ENCODE data around the gene SPACA5. TPM values are rescaled to one million over a fixed set of nuclear protein-coding genes. Genes with fewer than 3 reads are reported as not detected.
"Not testable (repeated sequence)": the region's sequence is repeated elsewhere in the genome, so short reads cannot be mapped to it uniquely, and the experiment has no call there.

Gene SPACA5
- total RNA-seq, 1 experiment from 2014 or later: not detected

- peak within 1 kb of the TSS; percentile 96 for H3K4me3 Mint-ChIP-seq (ENCODE audit: unreplicated experiment)
- Histone ChIP-seq H3K36me3 (ENCODE audit: control insufficient read depth, insufficient read depth, low read length) (no peaks in the 10 kb centered on the region), H3K4me3 (ENCODE audit: low read depth, low read length) (peak within 1 kb of the TSS; percentile 46), H3K27me3 (replicated peaks; ENCODE audit: control insufficient read depth, insufficient read depth, low read length) (no peaks in the 10 kb centered on the region), H3K4me1 (no peaks in the 10 kb centered on the region), H3K9me3 (no peaks in the 10 kb centered on the region)
- TF ChIP-seq CTCF (IDR thresholded peaks at IDR 0.05; ENCODE audit: insufficient read depth in 1 of 2, low read depth in 1 of 2, low read length in 1 of 2, severe bottlenecking in 1 of 2, unreplicated experiment in 1 of 2): no peak
- no TSS peak for BruUV-seq (replicated peaks)
- H3K36me3 Mint-ChIP-seq (ENCODE audit: insufficient read depth, unreplicated experiment): peaks cover 4% of the 10 kb centered on the region
- ChIA-PET CTCF (no interaction called here), POLR2A (no interaction called here)
- no peaks in the 10 kb centered on the region for H3K4me1 Mint-ChIP-seq (ENCODE audit: low read depth, unreplicated experiment)
- no peaks in the 10 kb centered on the region for H3K27me3 Mint-ChIP-seq (ENCODE audit: insufficient read depth, unreplicated experiment)
- no peaks in the 10 kb centered on the region for H3K9me3 Mint-ChIP-seq (ENCODE audit: unreplicated experiment)
- H3K27ac Mint-ChIP-seq (ENCODE audit: unreplicated experiment): peak within 1 kb of the TSS; percentile 86
- intact Hi-C loops (cut with micrococcal nuclease; ENCODE audit: unreplicated experiment): no loop called here
- DNase-seq: peak; percentile 90
Observed at GRCh38 chrX:48003758-48004457, 2.9 kb upstream of the SPACA5 start, which contains the start of gene ZNF182. Gene ZNF182 (minus strand): TSS chrX:48003989. CDS start chrX:48002609, 1,380 bp downstream.

- BruUV-seq (replicated peaks); intact Hi-C loops (cut with micrococcal nuclease; ENCODE audit: unreplicated experiment); H3K27me3 Mint-ChIP-seq (ENCODE audit: insufficient read depth, unreplicated experiment): not testable (repeated sequence)
Observed at GRCh38 chrX:48009445-48009960, 2.7 kb downstream of the SPACA5 start.

GRCh38 chrX:48016583-48017310 is 10.0 kb downstream of the SPACA5 start:
- H3K4me1 Mint-ChIP-seq (ENCODE audit: low read depth, unreplicated experiment); H3K36me3 Mint-ChIP-seq (ENCODE audit: insufficient read depth, unreplicated experiment); H3K27ac Mint-ChIP-seq (ENCODE audit: unreplicated experiment); H3K4me3 Mint-ChIP-seq (ENCODE audit: unreplicated experiment); POLR2A ChIA-PET; H3K4me3 ChIP-seq (ENCODE audit: low read depth, low read length); BruUV-seq (replicated peaks); H3K27me3 Mint-ChIP-seq (ENCODE audit: insufficient read depth, unreplicated experiment); H3K36me3 ChIP-seq (ENCODE audit: control insufficient read depth, insufficient read depth, low read length); H3K27me3 ChIP-seq (replicated peaks; ENCODE audit: control insufficient read depth, insufficient read depth, low read length); H3K4me1 ChIP-seq; intact Hi-C loops (cut with micrococcal nuclease; ENCODE audit: unreplicated experiment); H3K9me3 Mint-ChIP-seq (ENCODE audit: unreplicated experiment); DNase-seq; CTCF ChIA-PET; H3K9me3 ChIP-seq: not testable (repeated sequence)

More at GRCh38 chrX:48009445-48009960, 2.7 kb downstream of the SPACA5 start:
- H3K4me1 Mint-ChIP-seq (ENCODE audit: low read depth, unreplicated experiment); H3K27ac Mint-ChIP-seq (ENCODE audit: unreplicated experiment); POLR2A ChIA-PET; H3K9me3 ChIP-seq; H3K4me1 ChIP-seq; DNase-seq; H3K36me3 Mint-ChIP-seq (ENCODE audit: insufficient read depth, unreplicated experiment); H3K27me3 ChIP-seq (replicated peaks; ENCODE audit: control insufficient read depth, insufficient read depth, low read length); H3K36me3 ChIP-seq (ENCODE audit: control insufficient read depth, insufficient read depth, low read length); CTCF ChIA-PET; H3K9me3 Mint-ChIP-seq (ENCODE audit: unreplicated experiment); H3K4me3 ChIP-seq (ENCODE audit: low read depth, low read length); H3K4me3 Mint-ChIP-seq (ENCODE audit: unreplicated experiment): not testable (repeated sequence)

DNA sequence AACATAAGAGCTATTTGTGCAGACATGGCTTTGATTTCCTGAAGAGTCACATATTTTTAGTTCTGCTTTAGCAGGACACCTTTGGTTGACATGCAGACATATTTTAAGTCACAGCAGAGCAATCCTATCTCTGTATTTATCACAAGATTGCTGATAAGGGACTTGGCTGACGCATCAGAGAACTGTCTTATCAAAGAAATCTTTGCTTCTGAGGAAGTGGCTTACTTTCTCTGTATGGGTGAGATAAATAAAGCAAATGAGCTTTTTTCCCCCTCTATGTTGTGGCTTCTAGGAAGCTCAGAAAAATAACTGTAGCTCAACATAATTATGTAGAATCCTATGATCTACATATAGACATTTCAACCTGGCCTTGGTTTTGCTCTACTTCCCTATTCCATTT is 13.1 kb downstream of the SPACA5 start:
- H3K4me1 ChIP-seq; H3K36me3 ChIP-seq (ENCODE audit: control insufficient read depth, insufficient read depth, low read length); H3K4me3 Mint-ChIP-seq (ENCODE audit: unreplicated experiment); CTCF ChIA-PET; DNase-seq; H3K4me3 ChIP-seq (ENCODE audit: low read depth, low read length); H3K27me3 ChIP-seq (replicated peaks; ENCODE audit: control insufficient read depth, insufficient read depth, low read length); H3K4me1 Mint-ChIP-seq (ENCODE audit: low read depth, unreplicated experiment); POLR2A ChIA-PET; H3K27me3 Mint-ChIP-seq (ENCODE audit: insufficient read depth, unreplicated experiment); BruUV-seq (replicated peaks); H3K9me3 Mint-ChIP-seq (ENCODE audit: unreplicated experiment); H3K36me3 Mint-ChIP-seq (ENCODE audit: insufficient read depth, unreplicated experiment); H3K9me3 ChIP-seq; H3K27ac Mint-ChIP-seq (ENCODE audit: unreplicated experiment): not testable (repeated sequence)
- intact Hi-C loops (cut with micrococcal nuclease; ENCODE audit: unreplicated experiment): loop anchor here (10.0 kb wide), 1 partner anchor 55 kb away; no protein-coding TSS in a partner anchor

DNA sequence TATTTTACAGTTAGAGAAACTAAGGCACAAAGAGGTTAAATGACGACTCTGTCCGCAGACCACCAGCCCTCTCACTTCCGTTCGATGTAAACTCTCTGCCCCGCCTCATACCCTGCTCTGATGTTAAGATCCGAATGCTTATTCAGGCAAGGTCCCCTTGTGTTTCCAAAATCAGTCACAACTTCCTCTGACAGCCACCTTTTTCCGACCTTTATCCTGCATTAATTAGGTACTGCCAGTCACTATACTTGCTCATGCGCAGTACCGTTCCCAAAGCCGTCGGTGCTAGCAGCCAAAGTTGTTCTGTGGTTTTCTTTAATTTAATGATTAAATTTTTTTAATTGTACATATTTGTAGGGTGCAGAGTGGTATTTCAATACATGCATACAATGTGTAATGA is 13.7 kb downstream of the SPACA5 start:
- H3K27me3 Mint-ChIP-seq (ENCODE audit: insufficient read depth, unreplicated experiment); H3K27me3 ChIP-seq (replicated peaks; ENCODE audit: control insufficient read depth, insufficient read depth, low read length); H3K4me1 Mint-ChIP-seq (ENCODE audit: low read depth, unreplicated experiment); H3K9me3 ChIP-seq; H3K36me3 Mint-ChIP-seq (ENCODE audit: insufficient read depth, unreplicated experiment); DNase-seq; CTCF ChIA-PET; H3K9me3 Mint-ChIP-seq (ENCODE audit: unreplicated experiment); BruUV-seq (replicated peaks); H3K4me3 ChIP-seq (ENCODE audit: low read depth, low read length); H3K4me1 ChIP-seq; POLR2A ChIA-PET; H3K4me3 Mint-ChIP-seq (ENCODE audit: unreplicated experiment); H3K36me3 ChIP-seq (ENCODE audit: control insufficient read depth, insufficient read depth, low read length): not testable (repeated sequence)
- H3K27ac Mint-ChIP-seq (ENCODE audit: unreplicated experiment): peak overlapping the region; percentile 98
- intact Hi-C loops (cut with micrococcal nuclease; ENCODE audit: unreplicated experiment): loop anchor here (10.0 kb wide), 1 partner anchor 56 kb away; no protein-coding TSS in a partner anchor
